PFSK-1 (cell line): ENCODE measurements around the gene CTDSP2.

Source experiments
- FOXP2 ChIP-seq: optimal IDR thresholded peaks from 2 replicates; pipeline ENCODE3; 2011; ENCODE audit warnings: borderline replicate concordance, control low read depth, inconsistent platforms; ENCODE audit not compliant: insufficient read depth; ENCODE audit errors: extremely low read length, extremely low read depth
- POLR2AphosphoS5 ChIP-seq: IDR thresholded peaks from 2 replicates; pipeline ENCODE4 v1.6.1; 2012; ENCODE audit warnings: low read depth, mild to moderate bottlenecking, control low read depth, low read length, moderate library complexity
- SIN3A ChIP-seq: IDR thresholded peaks from 2 replicates; pipeline ENCODE4 v1.6.1; 2012; ENCODE audit warnings: mild to moderate bottlenecking, low read length, moderate library complexity, borderline replicate concordance; ENCODE audit not compliant: insufficient read depth
- TAF1 ChIP-seq: IDR thresholded peaks from 2 replicates; pipeline ENCODE4 v1.6.1; 2012; ENCODE audit warnings: low read length, control low read depth, borderline replicate concordance; ENCODE audit not compliant: insufficient read depth

DNA sequence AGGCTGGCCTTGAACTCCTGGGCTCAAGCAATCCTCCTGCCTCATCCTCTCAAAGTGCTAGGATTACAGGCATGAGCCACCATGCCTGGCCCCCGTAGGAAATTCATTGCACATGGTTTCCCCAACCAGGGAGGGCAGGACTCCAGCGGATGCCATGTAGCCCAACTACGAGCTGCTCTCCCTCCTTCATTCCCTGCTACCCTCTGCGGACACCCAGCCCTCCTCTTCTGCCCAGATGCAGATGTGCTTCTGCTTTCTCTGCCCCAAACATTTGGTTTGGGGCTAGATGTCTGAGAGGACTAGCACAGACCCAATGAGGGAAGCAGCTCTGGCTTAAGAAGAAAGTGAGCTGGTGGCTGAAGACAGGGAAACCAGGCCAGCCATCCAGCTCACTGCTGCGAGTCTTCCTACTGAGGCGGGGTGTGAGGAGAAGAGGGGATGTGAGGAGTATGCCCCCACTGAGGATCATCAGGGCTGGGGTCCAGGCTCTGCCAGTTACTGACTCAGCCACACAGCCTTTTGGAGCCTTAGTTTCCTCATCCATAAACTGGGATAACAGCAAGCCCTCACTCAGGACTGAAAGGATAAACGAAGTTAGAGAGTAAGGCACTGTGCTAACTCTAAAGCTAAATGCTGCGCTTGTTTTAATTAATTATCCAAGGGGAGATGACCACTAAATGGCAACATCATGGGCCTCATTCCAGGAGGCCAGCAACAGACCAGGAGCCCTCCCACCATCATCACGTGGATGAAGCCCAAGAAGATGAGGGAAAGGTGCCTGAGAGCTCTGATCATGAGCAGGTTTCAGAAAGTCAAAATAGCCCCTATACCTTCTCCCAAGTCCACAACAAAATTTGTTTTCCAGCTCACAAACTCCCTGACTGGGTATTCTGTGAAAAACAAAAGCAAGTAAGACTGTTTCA is 10.9 kb downstream of the CTDSP2 start:
- TF ChIP-seq SIN3A = no peak
- TF ChIP-seq POLR2AphosphoS5 = no peak
- TF ChIP-seq FOXP2 = no peak
- no peak for TF ChIP-seq TAF1
